GM19193 (cell line): ENCODE results near the gene C11orf86.

Source experiments
- POLR2A ChIP-seq: IDR thresholded peaks from 4 replicates; pipeline ENCODE4 v1.6.1; 2011; ENCODE audit not compliant: insufficient read depth, insufficient read length; ENCODE audit errors: extremely low read depth

The C11orf86 gene

GRCh38 chr11:67002297-67002913 is 27.3 kb downstream of the C11orf86 start:
- no peak for TF ChIP-seq POLR2A

GRCh38 chr11:67002921-67003411 is 27.9 kb downstream of the C11orf86 start:
- no peak for TF ChIP-seq POLR2A

GRCh38 chr11:67006029-67006884 is 31.2 kb downstream of the C11orf86 start:
- no peak for TF ChIP-seq POLR2A

- no peak for TF ChIP-seq POLR2A
These were observed 32.0 kb downstream of the C11orf86 start for GRCh38 chr11:67007126-67007525.

- TF ChIP-seq POLR2A, result no peak
These were observed 35.3 kb downstream of the C11orf86 start for GRCh38 chr11:67010296-67010905.

- TF ChIP-seq POLR2A, result no peak
These were observed 38.5 kb downstream of the C11orf86 start for GRCh38 chr11:67013511-67014045.

GRCh38 chr11:67014343-67014742 is 39.2 kb downstream of the C11orf86 start:
- no peak for TF ChIP-seq POLR2A

GRCh38 chr11:67015048-67015447 is 39.9 kb downstream of the C11orf86 start:
- no peak for TF ChIP-seq POLR2A

- no peak for TF ChIP-seq POLR2A
These were observed 41.4 kb downstream of the C11orf86 start for GRCh38 chr11:67016550-67016949.

GRCh38 chr11:67020949-67021348 is 45.8 kb downstream of the C11orf86 start:
- no peak for TF ChIP-seq POLR2A

- TF ChIP-seq POLR2A, result no peak
These were observed 47.3 kb downstream of the C11orf86 start for GRCh38 chr11:67022341-67022933.

GRCh38 chr11:67022961-67023956 is 48.2 kb downstream of the C11orf86 start, which contains the start of gene SYT12:
Gene SYT12 (plus strand): TSS chr11:67023134. CDS start chr11:67030145, 7,011 bp downstream.
- TF ChIP-seq POLR2A, result no peak

GRCh38 chr11:67023957-67024353 is 48.9 kb downstream of the C11orf86 start:
- TF ChIP-seq POLR2A, result no peak

GRCh38 chr11:67024410-67024809 is 49.3 kb downstream of the C11orf86 start:
- TF ChIP-seq POLR2A, result no peak

GRCh38 chr11:67024966-67025365 is 49.9 kb downstream of the C11orf86 start:
- TF ChIP-seq POLR2A, result no peak
